Muscle of back (tissue), 11 donors: ENCODE results near the gene LRMDA. TPM values are rescaled to one million over a fixed set of nuclear protein-coding genes. Genes with fewer than 3 reads are reported as not detected.
A peak's percentile ranks its signal among the peaks of the same experiment; 100 is the strongest.

Source experiments
- DNase-seq, 3 donors: peaks; one replicate each; pipeline versions ENCODE4 v3.0.0 to v3.0.0-alpha.2; 2013
- polyA plus RNA-seq, 10 donors: library from polyadenylated mRNA; unstranded; fragments of 120-200 nt; gene quantifications; one replicate each; pipeline ENCODE4 v1.2.1, GENCODE V29; 2013; ENCODE audit not compliant: insufficient read length in 10 of 10

The LRMDA gene
- polyA plus RNA-seq, 10 donors = 3.6 to 9.3 (median 6.0) TPM

GRCh38 chr10:76297780-76298281, 866.4 kb downstream of the LRMDA start:
- DNase-seq = no peak

- DNase-seq = no peak
Observed at GRCh38 chr10:76298329-76298728, 866.9 kb downstream of the LRMDA start.

- DNase-seq = no peak
Observed at GRCh38 chr10:76299501-76299900, 868.1 kb downstream of the LRMDA start.

GRCh38 chr10:76301211-76301610, 869.8 kb downstream of the LRMDA start:
- DNase-seq = peak in 1 of 3 donors; percentile 16

DNA sequence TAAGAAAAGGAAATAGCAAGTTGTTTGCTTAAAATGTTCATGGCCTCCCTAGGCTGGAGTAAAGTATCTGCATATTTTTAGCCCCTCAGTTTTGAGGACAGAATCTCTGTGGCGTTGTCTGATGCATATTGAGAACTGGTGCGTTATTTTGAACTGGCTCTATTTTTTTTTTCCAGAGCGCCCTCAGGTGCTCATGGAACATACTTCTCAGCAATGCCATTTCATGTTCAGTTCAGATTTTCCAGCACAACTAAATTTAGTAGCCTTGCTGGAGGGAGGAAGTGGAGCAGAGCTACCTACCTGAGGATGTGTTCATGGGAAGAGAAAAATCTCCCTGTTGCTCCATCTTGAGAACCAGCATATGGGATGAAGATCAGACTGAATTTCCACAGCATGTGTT, 870.5 kb downstream of the LRMDA start:
- DNase-seq = no peak

DNA sequence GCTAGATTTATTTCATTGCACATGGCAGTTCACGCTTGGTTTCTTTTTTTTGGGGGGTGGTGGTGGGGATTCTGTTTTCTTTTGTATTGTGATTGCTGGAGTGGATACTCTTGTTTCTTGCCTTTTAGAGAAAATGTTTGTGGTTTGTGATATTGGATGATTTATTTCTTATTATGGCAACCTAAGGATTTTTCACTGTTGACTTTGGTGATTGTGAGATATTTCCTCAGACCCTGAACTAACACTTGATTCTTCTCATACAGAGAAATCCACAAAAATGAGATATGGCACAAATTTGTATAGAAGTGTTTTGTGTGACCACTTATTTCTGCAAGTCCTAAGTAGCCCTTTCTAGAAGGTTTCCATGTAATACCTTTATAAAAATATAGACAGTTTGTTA, 871.1 kb downstream of the LRMDA start:
- DNase-seq = no peak

- peak in 1 of 3 donors; percentile 33 for DNase-seq
Observed at GRCh38 chr10:76302961-76303630, 871.7 kb downstream of the LRMDA start.

GRCh38 chr10:76303682-76304316, 872.4 kb downstream of the LRMDA start:
- DNase-seq = peak; percentile 77 to 89 (median 82)

GRCh38 chr10:76305930-76306615, 874.6 kb downstream of the LRMDA start:
- DNase-seq = no peak

DNA sequence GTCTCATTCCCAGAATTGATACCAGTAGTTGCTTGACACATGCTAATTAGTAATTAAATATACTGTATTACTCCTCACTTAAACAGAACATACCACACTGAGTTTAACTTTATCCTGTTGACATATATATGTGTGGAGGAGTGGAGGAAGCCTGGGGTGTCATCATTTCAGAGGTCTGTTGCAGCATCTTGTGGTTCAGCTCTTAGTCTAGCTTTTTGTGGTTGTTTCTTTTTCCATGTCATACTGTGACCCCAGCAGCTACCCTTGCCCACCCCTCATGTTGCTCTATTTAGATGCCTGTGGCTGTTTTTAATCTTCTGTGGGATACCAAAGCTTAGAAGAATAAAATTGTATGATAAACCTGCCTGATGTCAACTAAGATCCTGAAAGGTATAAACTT, 875.4 kb downstream of the LRMDA start:
- peak in 1 of 3 donors; percentile 60 for DNase-seq

GRCh38 chr10:76309070-76309469, 877.6 kb downstream of the LRMDA start:
- DNase-seq = no peak

DNA sequence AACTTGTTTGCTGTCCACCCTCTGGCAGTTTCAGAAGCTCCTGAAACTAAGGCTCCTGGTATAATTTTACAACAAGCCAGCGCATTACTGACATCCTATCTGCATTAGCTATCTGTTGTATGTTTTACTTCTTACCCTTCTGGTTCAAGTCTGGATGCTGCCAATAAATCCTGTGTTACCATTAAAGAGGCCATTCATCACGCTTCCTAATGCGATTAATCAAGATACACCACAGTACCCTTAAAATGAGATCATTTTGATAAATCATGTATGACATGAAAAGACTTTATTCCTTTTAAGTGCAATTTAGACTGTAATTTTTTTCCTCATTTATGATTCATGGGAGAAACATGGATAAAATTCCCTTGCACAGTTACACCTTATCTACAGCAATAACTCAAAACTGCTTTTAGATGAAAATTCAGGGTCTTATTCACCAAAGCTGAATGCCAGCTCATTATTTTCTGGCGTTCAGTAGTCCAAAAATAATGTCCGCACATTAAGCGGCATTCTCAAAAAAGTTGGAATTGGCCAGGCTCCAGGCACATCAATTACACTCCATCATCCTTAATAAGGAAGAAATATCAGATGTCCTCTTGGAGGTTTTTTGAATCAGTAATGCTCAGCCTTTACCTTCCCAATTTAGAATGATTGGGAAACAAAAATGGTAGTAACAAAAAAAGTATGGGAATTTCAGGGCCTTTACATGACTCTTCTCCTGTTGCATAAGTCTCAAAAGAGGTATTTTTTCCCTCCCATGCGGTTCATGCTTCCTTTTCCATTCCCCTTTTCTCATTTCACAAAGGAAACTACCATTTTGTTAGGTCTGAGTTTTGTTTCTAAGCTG, 878.5 kb downstream of the LRMDA start:
- DNase-seq = peak in 1 of 3 donors; percentile 90

- DNase-seq = peak in 1 of 3 donors; percentile 52
Observed at GRCh38 chr10:76310588-76311080, 879.2 kb downstream of the LRMDA start.

- DNase-seq = peak in 2 of 3 donors; percentile 56 to 74
Observed at GRCh38 chr10:76311752-76312636, 880.6 kb downstream of the LRMDA start.

GRCh38 chr10:76315240-76315639, 883.8 kb downstream of the LRMDA start:
- no peak for DNase-seq

DNA sequence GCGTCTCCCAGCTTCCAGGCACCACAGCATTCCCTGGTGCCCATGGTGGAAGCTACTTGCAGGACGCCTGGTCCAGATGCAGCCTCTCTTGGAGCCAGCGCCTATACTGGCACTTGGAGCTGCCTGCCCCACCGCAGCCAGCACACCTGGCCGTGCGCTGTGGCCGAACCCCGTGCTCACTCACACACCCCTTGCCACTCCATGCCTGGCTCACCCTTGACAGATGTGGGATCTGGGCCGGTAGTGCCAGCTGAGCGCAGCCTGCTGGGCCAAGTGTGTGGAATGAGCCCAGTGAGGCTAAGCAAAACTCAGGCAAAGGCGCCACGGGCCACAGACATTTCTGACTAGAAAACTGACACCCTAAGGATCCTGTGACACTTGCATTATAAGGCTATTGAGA, 884.8 kb downstream of the LRMDA start:
- no peak for DNase-seq

DNA sequence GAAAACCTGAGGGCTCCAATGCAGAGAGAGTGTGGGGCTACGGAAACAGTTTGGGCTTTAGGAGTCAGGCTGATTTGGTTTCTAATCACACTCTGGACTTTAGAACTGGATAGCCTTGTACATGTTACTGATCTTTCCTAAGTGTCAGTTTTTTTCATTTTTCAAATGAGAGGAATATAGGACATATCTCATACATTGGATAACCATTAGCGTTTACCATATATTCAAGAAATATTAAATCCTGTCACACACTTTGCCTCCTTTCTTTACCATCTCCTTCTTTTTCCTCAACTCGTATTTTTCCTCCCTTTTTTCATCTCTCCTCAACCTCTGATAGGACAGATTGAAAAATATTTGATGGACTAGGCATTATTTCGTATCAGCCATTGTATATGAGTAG, 885.7 kb downstream of the LRMDA start:
- DNase-seq = no peak

GRCh38 chr10:76318211-76318610, 886.8 kb downstream of the LRMDA start:
- DNase-seq = no peak

- peak in 2 of 3 donors; percentile 22 to 65 for DNase-seq
Observed at GRCh38 chr10:76319661-76320060, 888.2 kb downstream of the LRMDA start.

DNA sequence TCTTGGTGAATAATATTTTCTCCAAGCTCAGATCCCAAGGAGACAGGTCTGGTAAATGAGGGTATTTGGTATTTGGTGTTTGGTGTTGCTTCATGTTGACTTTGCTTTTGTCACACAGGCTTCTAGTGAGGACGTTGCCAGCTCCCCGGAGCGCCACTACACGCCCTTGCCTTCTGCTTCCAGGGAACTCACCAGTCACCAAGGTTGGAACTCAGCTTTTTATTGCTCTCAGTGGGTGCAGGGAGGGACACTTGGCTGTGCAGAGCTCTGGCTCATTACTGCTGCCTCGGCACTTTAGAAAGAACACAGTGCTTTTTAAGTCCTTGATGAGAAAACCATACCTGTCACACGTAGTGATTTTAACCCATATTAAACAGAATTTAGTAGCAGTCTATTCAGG, 892.9 kb downstream of the LRMDA start:
- peak in 1 of 3 donors; percentile 32 for DNase-seq

DNA sequence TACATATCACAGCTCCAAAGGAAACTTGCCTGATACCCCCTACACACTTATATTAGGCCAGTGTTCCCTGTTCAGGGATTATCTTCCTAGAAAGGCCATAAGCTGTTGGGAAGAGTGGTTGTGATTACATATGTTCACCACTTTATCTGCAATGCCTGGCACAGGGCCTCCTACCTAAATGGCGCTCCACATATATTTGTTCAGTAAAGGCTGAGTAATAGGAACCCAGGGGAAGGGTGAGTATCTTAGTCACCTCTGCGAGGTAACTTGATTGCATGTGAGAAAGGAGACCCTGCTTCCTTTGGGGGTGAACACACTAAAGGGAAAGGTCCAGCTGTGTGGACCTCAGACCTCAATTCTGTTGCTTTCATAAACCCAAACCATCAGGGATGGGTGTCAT, 896.0 kb downstream of the LRMDA start:
- no peak for DNase-seq
